ENCODE measurements around the gene ATP13A2. TPM values are rescaled to one million over a fixed set of nuclear protein-coding genes. Genes with fewer than 3 reads are reported as not detected.

Gene ATP13A2
- total RNA-seq, 3 donors from 2014 or later (not counting 1 experiment from before 2014, with no cell fraction given) = 38.7 to 53.6 (median 42.8) TPM

GRCh38 chr1:16969057-16969611, 42.6 kb downstream of the ATP13A2 start:
- Mint-ChIP-seq H3K4me3 (no peak overlapping the region), H3K4me1 (no peaks in the 10 kb centered on the region), H3K9me3 (no peaks in the 10 kb centered on the region), H3K27me3 (ENCODE audit: low read depth in 2 of 2) (no peaks in the 10 kb centered on the region), H3K36me3 (no peaks in the 10 kb centered on the region), H3K27ac (no peak overlapping the region)
- H3K27me3 ChIP-seq (ENCODE audit: control insufficient read depth, insufficient read depth, low read length) = no peaks in the 10 kb centered on the region
- 92% methylated on average over 14 of the region's 14 CpGs for WGBS (ENCODE audit: insufficient coverage)
- DNase-seq (no peak), ATAC-seq (no peak)
- no peak overlapping the region for H3K4me3 ChIP-seq (ENCODE audit: low read length)
- H3K36me3 ChIP-seq (ENCODE audit: control insufficient read depth, insufficient read depth, low read length) = peaks cover 6% of the 10 kb centered on the region
- intact Hi-C loops (cut with micrococcal nuclease) = no loop called here
- H3K9me3 ChIP-seq (ENCODE audit: control insufficient read depth, insufficient read depth, low read length) = no peaks in the 10 kb centered on the region
- no peak for TF ChIP-seq CTCF (IDR thresholded peaks at IDR 0.05)
- no peak overlapping the region for H3K27ac ChIP-seq (ENCODE audit: low read length)
- no peaks in the 10 kb centered on the region for H3K4me1 ChIP-seq (ENCODE audit: control insufficient read depth, insufficient read depth, low read length)

- DNase-seq (no peak), ATAC-seq (no peak)
- Histone ChIP-seq H3K4me1 (ENCODE audit: control insufficient read depth, insufficient read depth, low read length) (no peaks in the 10 kb centered on the region), H3K27ac (ENCODE audit: low read length) (no peak overlapping the region), H3K9me3 (ENCODE audit: control insufficient read depth, insufficient read depth, low read length) (no peaks in the 10 kb centered on the region), H3K36me3 (ENCODE audit: control insufficient read depth, insufficient read depth, low read length) (peaks cover 6% of the 10 kb centered on the region), H3K27me3 (ENCODE audit: control insufficient read depth, insufficient read depth, low read length) (no peaks in the 10 kb centered on the region), H3K4me3 (ENCODE audit: low read length) (no peak overlapping the region)
- no peak overlapping the region for H3K4me3 Mint-ChIP-seq
- WGBS (ENCODE audit: insufficient coverage) = 84% methylated on average over 2 of the region's 3 CpGs
- no peaks in the 10 kb centered on the region for H3K36me3 Mint-ChIP-seq
- no peaks in the 10 kb centered on the region for H3K9me3 Mint-ChIP-seq
- no peak for TF ChIP-seq CTCF (IDR thresholded peaks at IDR 0.05)
- H3K27ac Mint-ChIP-seq = no peak overlapping the region
- intact Hi-C loops (cut with micrococcal nuclease) = no loop called here
- H3K4me1 Mint-ChIP-seq = no peaks in the 10 kb centered on the region
- no peaks in the 10 kb centered on the region for H3K27me3 Mint-ChIP-seq (ENCODE audit: low read depth in 2 of 2)
Observed at GRCh38 chr1:16968372-16968771, 43.4 kb downstream of the ATP13A2 start.

GRCh38 chr1:16967962-16968361, 43.8 kb downstream of the ATP13A2 start:
- no peaks in the 10 kb centered on the region for H3K9me3 ChIP-seq (ENCODE audit: control insufficient read depth, insufficient read depth, low read length)
- H3K4me3 Mint-ChIP-seq = no peak overlapping the region
- intact Hi-C loops (cut with micrococcal nuclease) = no loop called here
- WGBS (ENCODE audit: insufficient coverage) = 96% methylated on average over 21 of the region's 21 CpGs
- H3K27me3 ChIP-seq (ENCODE audit: control insufficient read depth, insufficient read depth, low read length) = no peaks in the 10 kb centered on the region
- H3K4me1 ChIP-seq (ENCODE audit: control insufficient read depth, insufficient read depth, low read length) = no peaks in the 10 kb centered on the region
- no peaks in the 10 kb centered on the region for H3K27me3 Mint-ChIP-seq (ENCODE audit: low read depth in 2 of 2)
- H3K27ac ChIP-seq (ENCODE audit: low read length) = no peak overlapping the region
- peaks cover 6% of the 10 kb centered on the region for H3K36me3 ChIP-seq (ENCODE audit: control insufficient read depth, insufficient read depth, low read length)
- no peak for TF ChIP-seq CTCF (IDR thresholded peaks at IDR 0.05)
- ATAC-seq (no peak), DNase-seq (no peak)
- H3K4me1 Mint-ChIP-seq = no peaks in the 10 kb centered on the region
- no peaks in the 10 kb centered on the region for H3K36me3 Mint-ChIP-seq
- no peak overlapping the region for H3K4me3 ChIP-seq (ENCODE audit: low read length)
- no peak overlapping the region for H3K27ac Mint-ChIP-seq
- no peaks in the 10 kb centered on the region for H3K9me3 Mint-ChIP-seq

GRCh38 chr1:16967095-16967575, 44.6 kb downstream of the ATP13A2 start:
- 52% methylated on average over 5 of the region's 7 CpGs for WGBS (ENCODE audit: insufficient coverage)
- no peak for TF ChIP-seq CTCF (IDR thresholded peaks at IDR 0.05)
- H3K27me3 Mint-ChIP-seq (ENCODE audit: low read depth in 2 of 2) = no peaks in the 10 kb centered on the region

More at GRCh38 chr1:16967095-16967575, 44.6 kb downstream of the ATP13A2 start:
- intact Hi-C loops (cut with micrococcal nuclease) = no loop called here
- ATAC-seq (no peak), DNase-seq (no peak)
- H3K4me1 Mint-ChIP-seq = no peaks in the 10 kb centered on the region
- Histone ChIP-seq H3K36me3 (ENCODE audit: control insufficient read depth, insufficient read depth, low read length) (peaks cover 6% of the 10 kb centered on the region), H3K4me3 (ENCODE audit: low read length) (no peak overlapping the region), H3K4me1 (ENCODE audit: control insufficient read depth, insufficient read depth, low read length) (no peaks in the 10 kb centered on the region), H3K27me3 (ENCODE audit: control insufficient read depth, insufficient read depth, low read length) (no peaks in the 10 kb centered on the region), H3K27ac (ENCODE audit: low read length) (no peak overlapping the region), H3K9me3 (ENCODE audit: control insufficient read depth, insufficient read depth, low read length) (no peaks in the 10 kb centered on the region)
- H3K4me3 Mint-ChIP-seq = no peak overlapping the region
- no peaks in the 10 kb centered on the region for H3K36me3 Mint-ChIP-seq
- H3K27ac Mint-ChIP-seq = no peak overlapping the region
- H3K9me3 Mint-ChIP-seq = no peaks in the 10 kb centered on the region

Data from natural killer cell (primary cell).